ENCODE measurements around the gene RIPK4.
A peak's percentile ranks its signal among the peaks of the same experiment; 100 is the strongest.
"Not testable (repeated sequence)": the region's sequence is repeated elsewhere in the genome, so short reads cannot be mapped to it uniquely, and the experiment has no call there.

RIPK4 gene

DNA sequence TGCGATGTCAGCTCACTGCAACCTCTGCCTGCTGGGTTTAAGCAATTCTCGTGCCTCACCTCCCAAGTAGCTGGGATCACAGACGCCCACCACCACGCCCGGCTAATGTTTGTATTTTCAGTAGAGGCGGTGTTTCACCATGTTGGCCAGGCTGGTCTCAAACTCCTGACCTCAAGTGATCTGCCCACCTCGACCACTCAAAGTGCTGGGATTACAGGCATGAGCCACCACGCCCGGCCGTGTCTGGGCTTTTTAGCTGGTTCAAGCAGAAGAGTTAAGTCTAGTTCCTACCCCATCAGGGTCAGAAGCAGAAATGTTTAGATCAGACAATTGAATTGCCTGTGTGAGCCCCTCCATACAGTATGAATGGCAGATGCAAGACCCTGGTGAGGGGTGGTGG lies 27.7 kb upstream of the RIPK4 start:
- no peak for DNase-seq

DNA sequence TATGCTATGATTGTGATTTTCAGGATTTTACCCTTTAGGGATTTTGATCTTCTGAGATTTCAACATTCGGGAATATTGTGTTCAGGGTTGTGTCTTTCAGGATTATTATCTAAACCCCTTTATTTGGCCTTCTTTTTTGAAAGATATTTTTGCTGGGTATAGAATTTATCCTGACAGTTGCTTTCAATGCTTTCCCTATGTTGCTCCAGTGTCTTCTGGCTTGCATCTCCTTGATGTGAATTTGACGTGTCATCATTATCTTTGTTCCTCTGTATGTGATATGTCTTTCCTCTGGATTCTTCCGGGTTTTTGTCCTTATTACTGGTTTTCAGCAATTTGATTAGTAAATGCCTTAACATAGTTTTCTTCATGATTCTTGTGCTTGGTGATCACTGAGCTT lies 25.9 kb upstream of the RIPK4 start:
- no peak for DNase-seq

DNA sequence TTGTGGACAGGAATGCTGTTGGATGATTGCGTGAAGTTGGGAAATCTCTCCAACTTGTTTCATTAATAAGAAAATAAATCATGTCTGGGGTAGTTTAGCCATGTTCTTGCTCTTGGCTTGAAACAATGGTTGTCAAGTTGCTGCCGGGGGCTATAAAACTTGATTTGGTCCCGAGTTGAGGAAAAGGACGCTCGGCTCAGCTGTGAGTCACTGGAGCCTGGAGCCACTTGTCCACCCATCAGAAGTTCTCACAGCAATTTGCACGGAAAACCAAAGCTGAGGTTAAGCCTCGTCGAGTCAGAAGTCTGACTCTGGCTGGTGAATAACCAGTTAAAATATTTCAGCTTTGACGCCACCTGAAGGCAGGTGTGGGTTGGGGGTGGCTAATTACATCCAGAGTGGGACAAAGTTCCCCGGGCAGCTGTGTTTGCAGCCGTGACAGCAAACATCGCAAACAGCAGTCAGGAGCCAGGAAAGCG lies 19.7 kb upstream of the RIPK4 start:
- DNase-seq = no peak

DNA sequence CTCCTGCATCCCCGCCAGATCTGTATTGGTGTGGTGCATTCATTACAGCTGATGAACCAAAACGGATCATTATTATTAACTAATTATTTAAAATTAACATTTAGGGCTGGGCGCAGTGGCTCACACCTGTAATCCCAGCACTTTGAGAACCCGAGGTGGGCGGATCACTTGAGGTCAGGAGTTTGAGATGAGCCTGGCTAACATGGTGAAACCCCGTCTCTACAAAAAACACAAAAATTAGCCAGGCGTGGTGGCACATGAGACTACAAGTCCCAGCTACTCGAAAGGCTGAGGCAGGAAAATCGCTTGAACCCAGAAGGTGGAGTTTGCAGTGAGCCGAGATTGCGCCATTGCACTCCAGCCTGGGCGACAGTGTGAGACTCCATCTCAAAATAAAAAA lies 18.4 kb upstream of the RIPK4 start:
- DNase-seq = not testable (repeated sequence)

DNA sequence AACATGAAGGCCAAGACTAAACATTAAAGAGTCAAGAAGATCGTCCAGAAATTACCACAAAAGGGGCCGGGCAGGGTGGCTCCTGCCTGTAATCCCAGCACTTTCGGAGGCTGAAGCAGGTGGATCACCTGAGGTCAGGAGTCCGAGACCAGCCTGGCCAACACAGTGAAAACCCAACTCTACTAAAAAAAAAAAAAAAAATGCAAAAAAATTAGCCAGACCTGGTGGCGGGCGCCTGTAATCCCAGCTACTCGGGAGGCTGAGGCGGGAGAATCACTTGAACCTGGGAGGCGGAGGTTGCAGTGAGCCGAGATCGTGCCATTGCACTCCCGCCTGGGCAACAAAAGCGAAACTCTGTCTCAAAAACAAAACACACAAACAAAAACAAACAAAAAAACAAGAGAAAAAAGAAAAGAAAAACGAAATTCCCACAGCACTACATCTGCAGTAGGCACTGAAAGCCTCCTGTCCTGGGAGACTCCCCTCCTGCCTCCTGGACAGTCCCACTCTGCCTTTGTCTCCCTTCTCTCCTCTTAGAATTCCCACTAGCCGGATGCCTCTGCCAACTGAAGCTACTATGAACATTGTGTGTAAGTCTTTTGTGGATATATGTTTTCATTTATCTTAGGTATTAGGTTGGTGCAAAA lies 17.7 kb upstream of the RIPK4 start:
- DNase-seq = no peak

DNA sequence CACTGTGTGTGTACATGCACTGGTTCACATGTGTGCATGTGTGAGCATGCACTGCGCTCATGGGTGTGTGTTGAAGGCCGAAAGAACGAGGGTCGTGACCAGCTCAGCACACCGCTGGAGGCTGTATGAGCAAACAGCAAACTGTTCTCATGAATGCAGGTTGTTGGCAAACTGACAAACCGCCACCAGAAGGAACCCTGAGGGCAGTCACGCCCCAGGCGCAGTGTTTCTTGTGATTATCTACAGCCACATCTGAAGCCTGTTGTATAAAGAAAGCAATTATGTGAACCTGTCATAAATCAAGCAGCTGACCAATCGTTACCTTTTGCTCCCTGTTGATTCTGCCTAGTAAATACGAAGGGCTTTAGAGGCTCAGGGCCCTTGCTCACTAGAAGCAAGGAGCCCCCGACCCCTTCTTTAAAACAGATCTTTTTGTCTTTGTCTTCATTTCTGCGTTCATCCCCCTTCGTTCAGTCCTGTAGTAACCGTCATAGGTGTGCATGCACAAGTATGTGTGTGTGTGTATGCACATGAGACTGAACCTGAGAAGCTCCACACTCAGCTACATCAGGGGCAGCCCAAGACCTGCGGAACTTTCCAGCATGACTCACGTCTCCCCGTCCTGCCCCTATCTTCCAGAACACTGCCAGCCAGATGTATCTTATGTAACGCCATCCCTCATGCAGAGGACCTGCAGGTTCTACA lies 16.8 kb upstream of the RIPK4 start:
- no peak for DNase-seq

DNA sequence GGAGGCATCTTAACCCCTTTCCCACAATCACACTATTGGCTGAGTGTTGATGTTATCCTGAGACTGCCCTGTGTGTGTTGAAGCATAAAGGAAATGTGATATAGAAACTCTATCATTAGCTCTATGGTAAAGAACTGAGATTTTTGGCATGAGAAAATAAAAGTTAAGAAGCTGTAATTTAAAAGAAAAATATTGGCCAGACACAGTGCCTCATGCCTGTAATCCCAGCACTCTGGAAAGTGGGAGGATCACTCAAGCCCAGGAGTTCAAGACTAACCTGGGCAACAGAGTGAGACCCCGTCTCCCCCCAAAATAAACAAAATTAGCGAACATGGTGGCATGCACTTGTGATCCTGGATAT lies 14.2 kb upstream of the RIPK4 start:
- no peak for DNase-seq

DNA sequence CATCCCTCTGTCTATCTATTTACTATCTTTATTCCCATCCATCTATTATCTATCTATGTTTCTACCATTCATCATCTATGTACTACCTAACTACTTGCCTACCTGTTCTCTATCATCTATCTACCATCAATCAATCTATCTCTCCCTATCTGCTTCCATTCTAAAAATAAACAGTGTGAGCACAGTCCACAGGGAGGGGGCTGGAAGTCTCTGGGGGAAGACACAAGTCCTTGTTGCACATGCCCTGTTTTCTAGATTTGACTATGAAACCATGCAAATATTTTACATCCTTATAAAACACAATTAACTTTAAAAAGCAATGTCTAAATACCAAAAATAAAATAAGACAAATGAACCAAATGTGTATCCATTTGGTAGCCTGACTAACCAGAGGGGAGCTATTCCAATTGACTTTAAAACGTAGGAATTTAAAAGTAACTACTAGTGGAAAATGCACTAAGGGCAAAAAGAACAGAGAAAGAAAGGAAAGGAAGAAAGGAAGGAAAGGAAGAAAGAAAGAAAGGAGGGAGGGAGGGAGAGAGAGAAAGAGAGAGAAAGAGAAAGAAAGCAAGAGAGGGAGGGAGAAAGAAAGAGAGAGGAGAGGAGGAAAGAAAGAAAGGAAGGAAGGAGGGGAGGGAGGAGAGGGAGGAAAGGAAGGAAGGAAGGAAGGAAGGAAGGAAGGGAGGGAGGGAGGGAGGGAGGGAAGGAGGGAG lies 13.6 kb upstream of the RIPK4 start:
- no peak for DNase-seq

DNA sequence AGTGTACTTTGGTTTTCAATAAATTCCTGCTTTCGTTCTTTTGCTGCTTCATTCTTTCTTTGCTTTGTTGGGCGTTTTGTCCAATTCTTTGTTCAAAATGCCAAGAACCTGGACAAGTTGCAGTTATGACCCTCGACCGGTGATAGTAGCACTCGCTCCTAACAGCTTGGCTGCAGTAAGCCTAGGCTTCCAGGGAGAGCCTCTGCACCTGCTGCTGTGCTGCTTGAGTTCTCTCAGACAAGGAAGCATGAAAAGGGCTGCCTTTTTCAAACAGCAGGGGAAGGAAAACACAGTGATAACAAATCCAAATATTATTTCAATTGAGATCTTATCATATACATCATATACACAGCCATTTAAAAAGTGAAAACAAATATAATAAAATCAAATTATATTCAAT lies 12.8 kb upstream of the RIPK4 start:
- DNase-seq = no peak

DNA sequence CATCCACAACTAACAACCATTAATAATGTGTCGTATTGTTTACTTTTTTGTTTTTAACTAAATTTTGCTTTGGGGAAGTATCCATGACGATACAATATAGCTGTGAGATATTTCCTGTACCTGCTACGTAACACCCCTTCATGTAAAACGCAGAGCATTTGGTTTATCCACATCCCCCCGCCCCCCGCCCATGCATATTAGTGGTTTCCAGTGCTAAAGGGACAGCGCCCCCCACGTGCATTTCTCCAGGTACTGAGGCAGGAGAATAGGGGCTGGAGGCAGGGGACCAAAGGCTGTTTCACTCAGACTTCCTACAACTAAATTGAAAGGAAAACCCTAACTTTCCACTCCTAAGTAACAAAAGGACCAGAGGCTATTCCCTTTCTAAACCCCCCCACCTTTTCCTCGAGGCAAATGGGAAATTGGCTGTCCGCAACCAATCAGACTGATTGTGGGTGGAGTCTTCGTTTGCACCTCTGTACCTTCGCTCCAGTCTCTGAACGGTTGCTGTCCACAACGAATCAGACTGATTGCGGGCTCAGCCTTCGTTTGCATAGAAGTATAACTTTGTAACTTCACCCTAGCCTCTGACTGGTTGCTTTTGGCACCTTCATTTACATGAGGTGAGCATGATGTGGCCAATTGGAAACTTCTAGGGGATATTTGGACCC lies 12.2 kb upstream of the RIPK4 start:
- no peak for DNase-seq

DNA sequence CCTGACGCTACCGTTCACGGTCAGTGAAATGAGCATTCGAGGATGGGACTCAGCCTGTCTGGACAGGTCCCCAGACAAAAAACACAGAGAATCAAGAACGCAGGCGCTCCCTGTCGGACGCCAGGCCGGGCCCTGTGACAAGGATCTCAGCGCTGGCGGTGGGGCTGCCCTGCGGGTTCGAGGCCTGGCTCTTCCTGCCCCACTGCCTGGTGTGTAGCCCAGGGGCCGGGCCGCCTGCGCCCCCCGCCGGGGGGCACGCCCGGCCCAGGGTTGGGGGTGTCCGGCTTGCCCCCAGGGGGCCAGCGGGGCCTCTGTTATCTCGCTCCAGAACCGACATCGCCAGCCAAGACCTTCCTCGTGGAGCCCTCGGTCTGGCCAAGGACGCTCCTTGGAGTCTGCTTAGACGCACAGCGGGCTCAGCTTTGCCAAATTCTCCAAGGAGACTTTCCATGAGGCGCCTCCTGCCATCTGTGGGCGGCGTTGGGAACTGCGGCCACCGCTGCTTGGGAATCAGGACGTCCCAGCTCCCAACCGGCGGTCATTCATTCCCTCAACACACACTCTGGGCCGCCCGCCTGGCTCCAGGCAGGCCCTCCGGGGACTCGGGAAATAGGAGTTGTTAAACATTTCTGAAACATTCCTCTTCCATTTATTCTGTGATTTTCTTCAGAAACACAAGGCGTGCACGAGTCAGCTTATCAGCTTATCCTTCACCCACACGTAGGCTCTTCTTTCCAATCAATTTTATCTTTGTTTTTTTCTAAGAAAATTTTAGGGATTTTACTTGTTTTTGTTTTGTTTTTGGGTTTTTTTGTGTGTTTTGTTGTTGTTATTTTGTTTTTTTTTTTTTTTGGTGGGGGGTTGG lies 11.3 kb upstream of the RIPK4 start:
- DNase-seq = peak; percentile 27

DNA sequence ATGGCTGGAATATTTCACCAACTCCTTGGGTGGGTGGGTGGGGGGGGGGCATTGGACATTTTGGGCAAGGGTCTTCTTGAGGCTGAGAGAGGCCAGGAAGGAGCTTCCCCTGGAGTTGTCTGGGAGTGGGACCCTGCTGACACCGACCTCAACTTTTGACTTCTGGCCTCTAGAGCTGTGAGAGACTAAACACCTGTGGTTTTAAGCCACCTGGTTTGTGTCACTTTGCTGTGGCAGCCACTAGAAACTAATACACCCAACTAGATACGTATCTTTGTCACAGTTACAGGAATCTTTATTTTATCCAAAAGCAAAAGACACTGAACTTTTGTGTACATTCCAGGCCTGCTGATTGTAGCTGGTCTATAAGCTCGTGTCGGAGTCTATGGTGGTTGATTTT lies 9.9 kb upstream of the RIPK4 start:
- DNase-seq = no peak

DNA sequence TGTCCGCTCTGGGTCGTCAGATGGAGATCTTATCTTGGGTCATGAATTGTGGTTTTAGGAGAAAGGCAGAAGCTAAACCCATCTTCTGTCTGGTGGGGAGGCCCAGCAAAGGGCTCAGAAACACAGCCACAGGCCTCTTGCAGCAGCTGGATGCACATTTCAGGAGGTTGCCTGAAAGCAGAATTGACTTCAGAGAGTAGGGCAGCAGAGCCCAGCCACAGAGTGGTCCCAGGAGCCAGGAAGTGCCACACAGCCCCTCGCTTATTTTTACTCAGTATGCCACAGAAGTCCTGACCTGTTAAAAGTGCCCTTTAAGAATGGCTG lies 8.3 kb upstream of the RIPK4 start:
- DNase-seq = no peak

DNA sequence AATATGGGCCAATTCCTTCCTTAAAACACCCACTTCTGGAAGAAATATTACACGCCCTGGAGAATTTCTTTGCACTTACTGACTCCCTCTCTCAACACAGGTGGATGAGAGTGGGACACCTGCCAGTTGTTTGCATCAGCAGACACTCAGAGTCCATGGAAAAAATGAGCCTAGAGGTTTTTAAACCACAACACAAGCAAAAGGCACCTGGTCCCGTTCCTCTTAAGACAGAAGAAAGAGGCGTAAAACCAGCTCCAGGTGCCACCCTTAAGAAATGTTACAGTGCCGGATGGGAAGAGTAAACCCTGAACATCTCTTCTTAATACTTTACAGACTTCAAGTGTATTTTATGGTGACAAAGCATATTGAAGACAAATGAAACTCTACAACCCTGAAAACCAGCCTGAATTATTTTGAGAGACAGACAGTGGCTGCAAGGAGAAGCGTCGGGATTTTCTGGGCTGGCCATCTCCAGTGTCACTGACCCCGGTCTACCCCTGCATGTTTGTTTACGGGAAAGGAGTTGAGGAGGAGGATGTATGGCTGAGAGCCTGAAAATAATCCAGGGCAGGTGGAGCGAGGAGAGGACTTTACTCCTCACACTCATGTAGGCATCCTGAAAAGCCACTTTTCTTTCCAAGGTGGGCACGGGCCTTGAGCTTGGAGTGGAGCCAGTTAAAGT lies 7.8 kb upstream of the RIPK4 start:
- no peak for DNase-seq

DNA sequence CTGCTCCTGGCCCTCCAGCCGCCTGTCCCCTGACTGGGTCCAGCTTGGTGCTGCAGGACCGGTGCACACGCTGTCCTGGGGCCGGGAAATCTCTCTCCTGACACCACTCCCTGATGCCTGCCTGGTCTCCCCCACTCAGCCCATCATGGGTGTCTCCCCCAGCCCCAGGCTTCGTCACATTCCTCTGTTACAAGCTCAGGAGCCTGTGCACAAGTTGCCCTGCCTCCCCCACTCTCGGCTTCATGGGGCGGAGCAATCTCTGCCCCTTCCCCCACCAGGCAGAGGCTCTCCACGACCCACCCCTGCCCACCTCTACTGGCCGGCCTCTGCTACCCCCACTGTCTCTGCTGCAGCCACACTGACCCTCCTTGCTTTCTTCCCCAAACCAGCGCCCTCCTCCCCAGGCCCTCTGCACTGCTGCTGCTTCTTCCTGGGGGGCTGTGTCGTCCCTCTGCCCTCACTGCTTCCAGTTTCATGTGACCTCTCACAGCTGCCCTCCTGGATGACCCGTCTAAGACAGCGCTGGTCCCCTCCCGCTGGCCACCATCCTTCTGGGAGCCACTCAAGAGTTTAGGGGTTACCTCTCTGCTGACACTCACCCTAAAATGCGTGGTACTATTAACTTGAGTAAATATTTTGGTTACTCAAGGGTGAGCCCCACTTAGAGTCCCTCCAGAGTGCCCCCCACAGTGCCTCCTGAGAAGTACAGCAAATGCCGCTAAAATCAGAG lies 5.7 kb upstream of the RIPK4 start:
- no peak for DNase-seq

DNA sequence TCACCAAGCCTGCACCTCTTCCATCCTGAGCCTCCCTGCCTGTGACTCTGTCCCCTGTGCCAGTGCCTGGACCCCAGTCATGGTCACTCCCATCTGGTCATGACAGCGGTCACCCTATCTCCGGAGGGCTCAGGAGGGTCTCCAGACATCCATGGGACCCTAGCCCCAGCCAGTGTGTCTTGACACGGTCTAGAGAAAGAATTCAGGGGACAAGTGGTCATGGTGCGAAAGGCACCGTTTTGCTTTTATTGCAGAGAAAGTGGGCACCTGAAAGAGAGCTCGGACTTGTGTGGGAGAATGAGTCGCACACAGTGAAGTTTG lies 4.7 kb upstream of the RIPK4 start:
- no peak for DNase-seq

DNA sequence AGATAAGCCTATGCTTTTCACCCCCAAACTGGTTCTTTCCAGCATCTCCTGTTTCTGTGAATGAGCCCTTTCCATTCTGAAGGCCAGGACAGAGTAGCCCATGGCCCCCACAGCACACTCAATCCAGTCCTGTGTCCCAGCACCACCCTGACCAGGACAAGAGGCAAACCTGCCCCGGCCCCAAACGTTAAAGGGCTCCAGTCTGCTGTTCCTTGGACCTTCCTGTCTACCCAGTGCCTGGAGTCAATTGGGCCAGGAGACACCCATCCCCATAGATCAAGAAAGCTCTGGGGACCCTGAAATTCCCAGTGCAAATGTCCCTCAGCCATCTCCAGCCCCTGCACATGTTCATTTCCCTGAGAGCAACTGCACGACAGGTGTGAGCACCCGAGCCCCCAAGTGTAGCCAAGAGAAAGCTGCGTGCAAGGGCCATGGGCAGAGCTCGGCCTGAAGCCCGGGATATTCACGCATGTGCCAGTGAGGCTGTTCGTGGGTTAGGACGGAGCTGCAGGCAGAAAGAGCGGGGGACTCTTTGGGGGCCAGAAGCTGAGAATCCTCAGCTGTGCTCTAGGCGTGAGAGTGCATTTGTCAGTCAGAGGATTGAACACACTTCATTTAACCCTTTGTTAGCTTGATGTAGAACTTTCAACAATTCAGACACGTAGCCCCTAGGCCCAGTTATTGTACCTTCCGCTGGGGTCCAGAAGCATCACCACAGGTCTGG lies 4.2 kb upstream of the RIPK4 start:
- no peak for DNase-seq

DNA sequence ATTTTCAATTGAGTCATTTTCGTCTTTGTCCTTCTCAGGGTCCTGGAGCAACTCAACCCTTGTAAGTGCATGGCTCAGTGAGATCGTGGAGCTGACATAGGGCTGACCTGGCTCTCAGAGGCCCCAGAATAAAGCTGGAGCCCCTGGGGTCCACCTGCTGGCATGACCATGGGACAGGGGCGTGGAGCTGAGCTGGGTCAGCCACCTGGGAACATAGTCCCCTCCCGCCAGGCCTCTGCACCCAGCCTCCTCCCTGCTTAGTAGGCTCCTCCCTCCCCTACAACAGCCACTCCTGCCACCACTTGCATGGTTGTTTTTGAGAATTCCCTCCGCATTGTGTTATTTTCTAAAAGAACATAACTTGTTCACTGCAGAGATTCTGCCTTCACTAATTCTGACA lies 3.1 kb upstream of the RIPK4 start:
- no peak for DNase-seq

DNA sequence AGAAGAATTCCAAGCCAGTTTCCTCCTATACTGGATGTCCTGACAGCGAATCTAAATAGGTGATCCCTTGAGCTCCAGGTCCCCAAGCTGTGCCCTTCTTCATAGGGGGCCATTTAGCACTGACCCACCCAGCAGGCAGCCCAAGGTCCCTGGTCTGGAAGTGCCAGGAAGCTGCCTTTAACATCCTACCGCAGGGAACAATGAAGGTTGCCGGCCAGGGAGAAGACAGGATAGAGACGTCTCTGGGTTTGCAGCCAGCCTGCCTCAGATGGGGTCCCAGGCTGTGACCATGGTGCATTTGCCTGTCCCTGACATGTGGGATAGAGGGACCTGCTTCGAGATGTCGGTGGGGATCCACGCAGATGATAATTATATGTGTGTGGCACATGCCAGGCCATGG lies 2.7 kb upstream of the RIPK4 start:
- DNase-seq = no peak

DNA sequence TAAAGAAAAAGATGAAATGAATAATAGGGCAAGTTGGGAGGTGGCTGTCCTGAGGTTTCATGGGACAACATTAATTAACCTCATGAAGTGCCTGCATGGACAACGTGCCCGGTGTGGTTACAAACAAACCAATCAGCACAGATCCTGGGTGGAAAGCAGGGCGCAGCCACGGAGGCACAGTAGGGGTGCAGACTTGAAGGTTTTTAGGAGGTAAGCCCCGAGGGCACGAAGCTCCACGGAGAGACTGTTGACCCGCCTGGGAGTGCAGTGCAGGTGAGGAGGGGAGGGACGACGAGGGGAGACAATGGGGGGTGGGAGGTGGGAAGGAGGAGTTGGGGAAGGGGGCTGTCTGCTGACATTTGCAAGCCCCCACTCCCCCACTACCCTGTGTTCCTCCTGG lies 2.3 kb upstream of the RIPK4 start:
- no peak for DNase-seq

DNA sequence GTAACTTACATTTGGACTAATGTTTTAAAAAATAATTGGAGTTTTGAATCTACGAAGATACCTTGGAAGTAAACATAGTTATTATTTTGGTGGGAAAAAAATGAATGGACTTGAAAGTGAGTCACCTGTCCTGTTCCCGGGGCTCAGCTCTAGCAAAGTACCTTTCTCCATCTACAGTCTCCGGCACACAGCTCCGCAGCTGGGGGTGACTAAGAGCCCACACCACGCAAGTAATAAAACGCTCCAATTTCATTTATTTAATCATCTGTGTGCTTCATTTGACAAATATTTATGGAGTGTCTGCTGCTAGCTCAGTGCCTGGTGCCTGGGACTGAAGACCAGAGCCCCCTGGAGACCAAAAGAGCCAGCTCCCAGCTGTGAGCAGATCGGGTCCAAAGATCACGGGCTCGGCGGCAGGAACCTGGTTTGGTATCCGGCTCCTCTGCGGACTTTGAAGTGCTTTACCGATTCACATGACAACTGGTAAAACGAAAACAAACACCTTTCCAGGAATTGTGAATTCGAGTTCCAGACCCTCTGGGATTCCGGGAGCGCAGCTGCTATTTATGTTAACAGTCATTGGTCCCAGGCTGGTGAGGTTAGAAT lies 1.7 kb upstream of the RIPK4 start:
- peak; percentile 9 for DNase-seq
